CD14-positive monocyte (primary cell): Measurements from ENCODE around the gene TAGLN3. TPM values are rescaled to one million over a fixed set of nuclear protein-coding genes. Genes with fewer than 3 reads are reported as not detected.

Experiments
- DNase-seq, 3 donors: peaks; one replicate each; pipeline ENCODE4 v3.0.0-alpha.2; 2011 to 2022
- H2AFZ ChIP-seq: 2 replicates; pipeline ENCODE4 v1.6.0; 2012; ENCODE audit warnings: mild to moderate bottlenecking, low read depth, low read length, inconsistent platforms; ENCODE audit not compliant: insufficient read depth, poor library complexity, severe bottlenecking
- H3K27ac ChIP-seq, 2 donors: 1 replicate in 1 of 2; 2 replicates in 1 of 2; pipeline ENCODE4 v1.5.1; 2012 to 2013; ENCODE audit warnings: low read length in 2 of 2, control low read depth in 1 of 2, inconsistent platforms in 1 of 2, low read depth in 1 of 2, mild to moderate bottlenecking in 1 of 2
- H3K27me3 ChIP-seq, 2 donors: one replicate each; pipeline versions ENCODE4 v1.6.0 to v1.6.1; 2011 to 2013; ENCODE audit warnings: low read length in 2 of 2; ENCODE audit not compliant: control insufficient read depth in 2 of 2, insufficient read depth in 2 of 2
- H3K36me3 ChIP-seq, 2 donors: replicated peaks in 1 of 2; 1 replicate in 1 of 2; 2 replicates in 1 of 2; pipeline versions ENCODE4 v1.5.1 to v1.6.1; 2012 to 2013; ENCODE audit warnings: low read length in 2 of 2, control low read depth in 1 of 2, inconsistent platforms in 1 of 2, mild to moderate bottlenecking in 1 of 2; ENCODE audit not compliant: insufficient read depth in 2 of 2, control insufficient read depth in 1 of 2
- H3K4me1 ChIP-seq, 2 donors: 1 replicate in 1 of 2; 2 replicates in 1 of 2; pipeline versions ENCODE4 v1.5.1 to v1.6.1; 2012 to 2013; ENCODE audit warnings: low read length in 2 of 2, control low read depth in 1 of 2, inconsistent platforms in 1 of 2, mild to moderate bottlenecking in 1 of 2, moderate library complexity in 1 of 2; ENCODE audit not compliant: insufficient read depth in 2 of 2, control insufficient read depth in 1 of 2
- H3K4me2 ChIP-seq: replicated peaks from 2 replicates; pipeline ENCODE3; 2012; ENCODE audit warnings: low read length, moderate library complexity, mild to moderate bottlenecking; ENCODE audit not compliant: poor library complexity, severe bottlenecking; ENCODE audit errors: extremely low read depth
- H3K4me3 ChIP-seq, 3 experiments: fragments of 200-600 bp in 1 of 3; sonication (generic) in 1 of 3; replicated peaks in 1 of 3; 1 replicate in 2 of 3; 2 replicates in 1 of 3; pipeline ENCODE4 v1.5.1; 2011 to 2013; ENCODE audit warnings: low read length in 3 of 3, mild to moderate bottlenecking in 3 of 3, control low read depth in 2 of 3, low read depth in 2 of 3, inconsistent platforms in 1 of 3, moderate library complexity in 1 of 3
- H3K79me2 ChIP-seq: 2 replicates; pipeline ENCODE4 v1.6.0; 2012; ENCODE audit warnings: mild to moderate bottlenecking, control low read depth, inconsistent platforms, low read length, moderate library complexity; ENCODE audit not compliant: insufficient read depth
- H3K9ac ChIP-seq: 2 replicates; pipeline ENCODE4 v1.6.0; 2017; ENCODE audit warnings: low read length, mild to moderate bottlenecking; ENCODE audit not compliant: insufficient read depth, poor library complexity, severe bottlenecking
- H3K9me3 ChIP-seq, 2 donors: replicated peaks in 1 of 2; 1 replicate in 1 of 2; 2 replicates in 1 of 2; pipeline versions ENCODE4 v1.5.1 to v1.6.1; 2012 to 2013; ENCODE audit warnings: low read length in 2 of 2, control low read depth in 1 of 2; ENCODE audit not compliant: control insufficient read depth in 1 of 2, insufficient read depth in 1 of 2
- H4K20me1 ChIP-seq: 2 replicates; pipeline ENCODE4 v1.6.0; 2012; ENCODE audit warnings: mild to moderate bottlenecking, low read length, control low read depth, moderate library complexity; ENCODE audit not compliant: insufficient read depth
- H3K27ac Mint-ChIP-seq, 7 donors: one replicate each; pipeline ENCODE4 v1.8.0; 2020; ENCODE audit warnings: mild to moderate bottlenecking in 7 of 7, mixed read lengths in 7 of 7, moderate library complexity in 6 of 7, inconsistent platforms in 2 of 7
- H3K27me3 Mint-ChIP-seq, 3 donors: one replicate each; pipeline ENCODE4 v1.8.0; 2021 to 2022; ENCODE audit warnings: low read depth in 3 of 3, mild to moderate bottlenecking in 3 of 3, mixed read lengths in 3 of 3, moderate library complexity in 3 of 3, inconsistent platforms in 1 of 3
- H3K36me3 Mint-ChIP-seq, 2 donors: one replicate each; pipeline ENCODE4 v1.8.0; 2020; ENCODE audit warnings: mixed read lengths in 2 of 2, inconsistent platforms in 1 of 2, mild to moderate bottlenecking in 1 of 2
- H3K4me1 Mint-ChIP-seq: one replicate; pipeline ENCODE4 v1.8.0; 2020; ENCODE audit warnings: mild to moderate bottlenecking, mixed read lengths
- H3K4me3 Mint-ChIP-seq, 2 donors: one replicate each; pipeline ENCODE4 v1.8.0; 2020; ENCODE audit warnings: mild to moderate bottlenecking in 2 of 2, mixed read lengths in 2 of 2, moderate library complexity in 1 of 2
- H3K9me3 Mint-ChIP-seq, 7 donors: one replicate each; pipeline ENCODE4 v1.8.0; 2020 to 2022; ENCODE audit warnings: mixed read lengths in 7 of 7, mild to moderate bottlenecking in 6 of 7, moderate library complexity in 6 of 7, inconsistent platforms in 2 of 7
- CTCF ChIP-seq: fragments of 200-600 bp; IDR thresholded peaks from one replicate; pipeline ENCODE4 v1.8.0; 2022; ENCODE audit warnings: antibody characterized with exemption, mild to moderate bottlenecking
- WGBS: methylation state at CpG from one replicate; pipeline ENCODE4 v1.1.5; 2013; ENCODE audit warnings: missing lambda C conversion rate; ENCODE audit not compliant: insufficient coverage; 5-methylcytosine and 5-hydroxymethylcytosine counted together
- intact Hi-C, 2 donors: fragments of 100-400 bp; cut with micrococcal nuclease; formaldehyde crosslinking; loops; one replicate each; pipeline versions ENCODE4 v1.15.0 to v1.15.1; 2023
- polyA plus RNA-seq, 3 donors: library from polyadenylated mRNA; depleted of rRNA in 1 of 3; unstranded in 2 of 3; stranded (reverse) in 1 of 3; fragments of 300-500 nt in 2 of 3; fragments of >200 nt in 1 of 3; fragmentation: Illumina TruSeq in 2 of 3; gene quantifications; 1 replicate in 2 of 3; 2 replicates in 1 of 3; pipeline ENCODE4 v1.2.3, GENCODE V29; 2012 to 2021

Gene TAGLN3
- polyA plus RNA-seq, 3 donors, result not detected

GRCh38 chr3:111978583-111979433 is 19.9 kb upstream of the TAGLN3 start, which contains the start of gene ABHD10:
Gene ABHD10 (plus strand): TSS chr3:111979026. CDS start chr3:111979062, 36 bp downstream.
- WGBS, result 11% methylated on average over 53 of the region's 61 CpGs
- peak within 1 kb of the TSS; percentile 90 for H3K9ac ChIP-seq
- H4K20me1 ChIP-seq, result peaks cover 43% of the 10 kb centered on the region
- H3K27me3 ChIP-seq, result no peaks in the 10 kb centered on the region
- no peak for TF ChIP-seq CTCF
- H3K36me3 ChIP-seq, result peaks cover 2 to 16% of the 10 kb centered on the region in 2 donors
- peak within 1 kb of the TSS; percentile 93 for H3K4me2 ChIP-seq
- H3K4me3 Mint-ChIP-seq, result peak within 1 kb of the TSS; percentile 87 to 92
- peak; percentile 97 to 99 (median 97) for DNase-seq
- no peaks in the 10 kb centered on the region for H3K9me3 ChIP-seq
- H3K27ac Mint-ChIP-seq, result peak within 1 kb of the TSS; percentile 82 to 95 (median 93)
- H3K4me1 ChIP-seq, result peaks cover 25 to 39% of the 10 kb centered on the region in 2 donors
- H3K9me3 Mint-ChIP-seq, result no peaks in the 10 kb centered on the region
- peak within 1 kb of the TSS; percentile 99 for H2AFZ ChIP-seq
- peaks cover 36% of the 10 kb centered on the region for H3K4me1 Mint-ChIP-seq
- peaks cover 50% of the 10 kb centered on the region for H3K79me2 ChIP-seq
- H3K4me3 ChIP-seq, result peak within 1 kb of the TSS; percentile 84 to 98 (median 86)
- peaks cover 5 to 19% of the 10 kb centered on the region in 2 donors for H3K36me3 Mint-ChIP-seq
- intact Hi-C loops, result loop anchor here in 1 of 2 donors (5.0 kb wide), 1 partner anchor 262 kb away; no protein-coding TSS in a partner anchor
- peak within 1 kb of the TSS; percentile 85 to 94 for H3K27ac ChIP-seq
- peaks cover 0 to 4% (median 1%) of the 10 kb centered on the region in 3 donors for H3K27me3 Mint-ChIP-seq

- peaks cover 8 to 26% of the 10 kb centered on the region in 2 donors for H3K36me3 Mint-ChIP-seq
- no peaks in the 10 kb centered on the region for H3K9me3 Mint-ChIP-seq
- peaks cover 36% of the 10 kb centered on the region for H3K4me1 Mint-ChIP-seq
- H3K4me1 ChIP-seq, result peaks cover 25 to 39% of the 10 kb centered on the region in 2 donors
- peak overlapping the region; percentile 99 for H2AFZ ChIP-seq
- no peak for TF ChIP-seq CTCF
- H3K4me3 Mint-ChIP-seq, result peak overlapping the region; percentile 87 to 92
- H3K27ac Mint-ChIP-seq, result peak overlapping the region; percentile 82 to 95 (median 93)
- peak; percentile 60 to 70 (median 61) for DNase-seq
- intact Hi-C loops, result loop anchor here in 1 of 2 donors (5.0 kb wide), 1 partner anchor 262 kb away; no protein-coding TSS in a partner anchor
- H3K36me3 ChIP-seq, result peaks cover 5 to 23% of the 10 kb centered on the region in 2 donors
- peaks cover 0 to 4% (median 1%) of the 10 kb centered on the region in 3 donors for H3K27me3 Mint-ChIP-seq
- peak overlapping the region; percentile 93 for H3K4me2 ChIP-seq
- no CpG with 5 or more reads among the region's 5 CpGs for WGBS
- peak overlapping the region; percentile 90 for H3K9ac ChIP-seq
- H4K20me1 ChIP-seq, result peaks cover 50% of the 10 kb centered on the region
- H3K4me3 ChIP-seq, result peak overlapping the region; percentile 84 to 98 (median 86)
- no peaks in the 10 kb centered on the region for H3K9me3 ChIP-seq
- peak overlapping the region; percentile 85 to 94 for H3K27ac ChIP-seq
- peaks cover 57% of the 10 kb centered on the region for H3K79me2 ChIP-seq
- H3K27me3 ChIP-seq, result no peaks in the 10 kb centered on the region
Measured at GRCh38 chr3:111979434-111980038, 19.2 kb upstream of the TAGLN3 start.
